B cell (primary cell): ENCODE measurements around the gene CUL1. TPM values are rescaled to one million over a fixed set of nuclear protein-coding genes. Genes with fewer than 3 reads are reported as not detected.

Source experiments
- ATAC-seq: fragments of 200-7000 bp; cut with Tn5 transposase; one replicate; pipeline ENCODE4 v1.10.0; 2021; ENCODE audit warnings: low read depth, mild to moderate bottlenecking, moderate number of reproducible peaks, moderate library complexity
- CTCF ChIA-PET: fragments of 350-600 bp; sonication (Branson Sonifier 250); formaldehyde crosslinking; loops from one replicate; lab custom pipeline; 2021; ENCODE audit warnings: antibody characterized with exemption, inconsistent platforms; lab: Charles Lee
- POLR2A ChIA-PET: fragments of 350-600 bp; sonication (Branson Sonifier 250); formaldehyde crosslinking; loops from one replicate; lab custom pipeline; 2021; ENCODE audit warnings: antibody characterized with exemption; lab: Charles Lee
- DNase-seq: peaks from one replicate; pipeline ENCODE4 v3.0.0; 2013
- H2AFZ ChIP-seq: 2 replicates; pipeline ENCODE4 v1.6.1; 2012; ENCODE audit warnings: mild to moderate bottlenecking, low read depth, low read length; ENCODE audit not compliant: insufficient read depth, poor library complexity, severe bottlenecking
- H3K27ac ChIP-seq, 2 donors: 1 replicate in 1 of 2; 2 replicates in 1 of 2; pipeline ENCODE4 v1.5.1; 2012 to 2013; ENCODE audit warnings: low read length in 2 of 2, mild to moderate bottlenecking in 2 of 2, moderate library complexity in 1 of 2
- H3K27me3 ChIP-seq, 4 experiments: fragments of 200-600 bp in 1 of 4; sonication (generic) in 1 of 4; replicated peaks in 1 of 4; 1 replicate in 2 of 4; 2 replicates in 2 of 4; pipeline versions ENCODE4 v1.6.1 to v1.7.0; 2013 to 2016; ENCODE audit warnings: low read length in 3 of 4, mild to moderate bottlenecking in 2 of 4, mixed read lengths in 1 of 4, moderate library complexity in 1 of 4; ENCODE audit not compliant: insufficient read depth in 4 of 4, control insufficient read depth in 3 of 4; ENCODE audit errors: control extremely low read depth in 1 of 4
- H3K36me3 ChIP-seq, 2 experiments: replicated peaks in 1 of 2; 1 replicate in 1 of 2; 2 replicates in 1 of 2; pipeline versions ENCODE4 v1.6.1 to v1.7.1; 2013; ENCODE audit warnings: low read length in 1 of 2; ENCODE audit not compliant: insufficient read depth in 2 of 2, control insufficient read depth in 1 of 2; ENCODE audit errors: control extremely low read depth in 1 of 2, extremely low read depth in 1 of 2
- H3K4me1 ChIP-seq, 2 donors: fragments of 200-600 bp in 1 of 2; sonication (generic) in 1 of 2; 1 replicate in 1 of 2; 2 replicates in 1 of 2; pipeline versions ENCODE4 v1.5.1 to v1.6.1; 2013 to 2017; ENCODE audit warnings: low read length in 2 of 2; ENCODE audit not compliant: control insufficient read depth in 2 of 2, insufficient read depth in 2 of 2
- H3K4me2 ChIP-seq: replicated peaks from 2 replicates; pipeline ENCODE3; 2012; ENCODE audit warnings: mild to moderate bottlenecking, low read depth, low read length; ENCODE audit not compliant: poor library complexity, severe bottlenecking
- H3K4me3 ChIP-seq, 5 experiments: fragments of 200-600 bp in 1 of 5; sonication (generic) in 1 of 5; 1 replicate in 3 of 5; 2 replicates in 2 of 5; pipeline versions ENCODE4 v1.5.1 to v1.7.0; 2011 to 2016; ENCODE audit warnings: low read length in 4 of 5, mild to moderate bottlenecking in 4 of 5, low read depth in 2 of 5, control low read depth in 1 of 5, moderate library complexity in 1 of 5; ENCODE audit not compliant: insufficient read depth in 1 of 5; ENCODE audit errors: control extremely low read depth in 1 of 5, extremely low read depth in 1 of 5
- H3K79me2 ChIP-seq: fragments of 200-600 bp; sonication (generic); one replicate; pipeline ENCODE4 v1.6.0; 2016; ENCODE audit warnings: low read length; ENCODE audit not compliant: control insufficient read depth, insufficient read depth
- H3K9ac ChIP-seq: fragments of 200-600 bp; sonication (generic); 2 replicates; pipeline ENCODE4 v1.6.1; 2017; ENCODE audit warnings: mild to moderate bottlenecking, low read length, moderate library complexity
- H3K9me3 ChIP-seq, 3 donors: one replicate each; pipeline versions ENCODE4 v1.6.1 to v1.7.1; 2013; ENCODE audit warnings: low read length in 2 of 3; ENCODE audit not compliant: control insufficient read depth in 2 of 3, insufficient read depth in 1 of 3; ENCODE audit errors: control extremely low read depth in 1 of 3
- H4K20me1 ChIP-seq: 2 replicates; pipeline ENCODE4 v1.6.0; 2012; ENCODE audit warnings: mild to moderate bottlenecking, low read length; ENCODE audit not compliant: insufficient read depth, control insufficient read depth, poor library complexity, severe bottlenecking
- H3K27ac Mint-ChIP-seq: one replicate; pipeline ENCODE4 v1.8.0; 2021; ENCODE audit warnings: mixed read lengths
- H3K27me3 Mint-ChIP-seq: one replicate; pipeline ENCODE4 v1.8.0; 2021; ENCODE audit warnings: mixed read lengths
- H3K4me1 Mint-ChIP-seq: one replicate; pipeline ENCODE4 v1.8.0; 2021; ENCODE audit warnings: mixed read lengths
- H3K4me3 Mint-ChIP-seq: one replicate; pipeline ENCODE4 v1.8.0; 2021; ENCODE audit warnings: mixed read lengths
- H3K9me3 Mint-ChIP-seq: one replicate; pipeline ENCODE4 v1.8.0; 2022; ENCODE audit warnings: mixed read lengths; ENCODE audit not compliant: insufficient read depth
- EZH2 ChIP-seq: IDR thresholded peaks from 2 replicates; pipeline ENCODE4 v1.6.1; 2012; ENCODE audit warnings: borderline replicate concordance, low read depth, mild to moderate bottlenecking, moderate library complexity, low read length; ENCODE audit not compliant: insufficient read depth, poor library complexity, severe bottlenecking
- WGBS: methylation state at CpG from one replicate; pipeline ENCODE4 v1.1.5; 2013; ENCODE audit warnings: missing lambda C conversion rate; ENCODE audit not compliant: insufficient coverage; 5-methylcytosine and 5-hydroxymethylcytosine counted together
- intact Hi-C: fragments of 100-400 bp; cut with micrococcal nuclease; formaldehyde crosslinking; loops from one replicate; pipeline ENCODE4 v1.10.0; 2022
- polyA plus RNA-seq: library from polyadenylated mRNA; depleted of rRNA; stranded (reverse); fragments of >200 nt; gene quantifications from 2 replicates; pipeline ENCODE4 v1.2.3, GENCODE V29; 2012
- total RNA-seq, 2 donors: library from RNA; stranded (reverse); fragments of 120-200 nt in 1 of 2; gene quantifications; 1 replicate in 1 of 2; 2 replicates in 1 of 2; pipeline versions ENCODE4 v1.2.3 to v1.2.4, GENCODE V29; 2013 to 2022
- TF ChIP-seq, protein P1 (sequence below): fragments of 200-600 bp; IDR thresholded peaks from one replicate; pipeline ENCODE4 v1.8.0; 2022; ENCODE audit warnings: antibody characterized with exemption, mild to moderate bottlenecking

The CUL1 gene
- total and polyA plus RNA-seq, 2 donors (not counting 1 experiment from before 2014, with no cell fraction given), result 26.9 to 51.1 TPM

DNA sequence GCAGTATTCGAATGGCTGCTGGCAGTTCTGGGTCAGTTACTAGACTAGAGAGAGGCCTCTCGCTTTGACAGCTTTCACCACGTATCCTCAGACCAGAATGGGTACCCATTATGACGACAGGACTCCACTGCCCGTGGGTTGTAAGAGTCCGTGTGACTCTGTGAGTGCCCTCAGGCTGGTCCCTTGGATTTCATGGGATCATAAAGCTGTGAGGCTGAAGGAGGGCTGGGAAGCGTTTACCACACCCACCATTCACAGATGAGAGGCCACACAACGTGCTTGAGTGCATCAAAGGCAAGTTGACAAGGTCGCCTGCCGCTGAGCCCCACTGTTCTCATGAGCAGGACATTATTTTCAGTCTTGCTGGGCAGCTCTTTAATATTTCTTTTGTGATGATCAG lies 98.1 kb downstream of the CUL1 start:
- H3K4me1 Mint-ChIP-seq, result no peaks in the 10 kb centered on the region
- no peaks in the 10 kb centered on the region for H3K9me3 Mint-ChIP-seq
- no peak overlapping the region for H3K27ac Mint-ChIP-seq
- H4K20me1 ChIP-seq, result no peaks in the 10 kb centered on the region
- H2AFZ ChIP-seq, result no peak overlapping the region
- H3K4me3 ChIP-seq, result no peak overlapping the region
- no peaks in the 10 kb centered on the region for H3K79me2 ChIP-seq
- no peak overlapping the region for H3K4me2 ChIP-seq
- H3K36me3 ChIP-seq, result peaks cover 9 to 83% of the 10 kb centered on the region in 2 experiments
- intact Hi-C loops, result loop anchor here (10.0 kb wide), 1 partner anchor 52 kb away; no protein-coding TSS in a partner anchor
- DNase-seq, result no peak
- H3K4me1 ChIP-seq, result no peaks in the 10 kb centered on the region
- no peak for TF ChIP-seq EZH2
- TF ChIP-seq, protein P1, sequence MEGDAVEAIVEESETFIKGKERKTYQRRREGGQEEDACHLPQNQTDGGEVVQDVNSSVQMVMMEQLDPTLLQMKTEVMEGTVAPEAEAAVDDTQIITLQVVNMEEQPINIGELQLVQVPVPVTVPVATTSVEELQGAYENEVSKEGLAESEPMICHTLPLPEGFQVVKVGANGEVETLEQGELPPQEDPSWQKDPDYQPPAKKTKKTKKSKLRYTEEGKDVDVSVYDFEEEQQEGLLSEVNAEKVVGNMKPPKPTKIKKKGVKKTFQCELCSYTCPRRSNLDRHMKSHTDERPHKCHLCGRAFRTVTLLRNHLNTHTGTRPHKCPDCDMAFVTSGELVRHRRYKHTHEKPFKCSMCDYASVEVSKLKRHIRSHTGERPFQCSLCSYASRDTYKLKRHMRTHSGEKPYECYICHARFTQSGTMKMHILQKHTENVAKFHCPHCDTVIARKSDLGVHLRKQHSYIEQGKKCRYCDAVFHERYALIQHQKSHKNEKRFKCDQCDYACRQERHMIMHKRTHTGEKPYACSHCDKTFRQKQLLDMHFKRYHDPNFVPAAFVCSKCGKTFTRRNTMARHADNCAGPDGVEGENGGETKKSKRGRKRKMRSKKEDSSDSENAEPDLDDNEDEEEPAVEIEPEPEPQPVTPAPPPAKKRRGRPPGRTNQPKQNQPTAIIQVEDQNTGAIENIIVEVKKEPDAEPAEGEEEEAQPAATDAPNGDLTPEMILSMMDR, result no peak
- no peaks in the 10 kb centered on the region for H3K27me3 Mint-ChIP-seq
- 97% methylated on average over 8 of the region's 10 CpGs for WGBS
- no peaks in the 10 kb centered on the region for H3K27me3 ChIP-seq
- no peaks in the 10 kb centered on the region for H3K9me3 ChIP-seq
- no peak for ATAC-seq
- ChIA-PET CTCF (interaction anchor here (0.7 kb wide), 1 partner anchor 292 kb away, joined by 4 read pairs; no protein-coding TSS in a partner anchor), POLR2A (no interaction called here)
- no peak overlapping the region for H3K9ac ChIP-seq
- no peak overlapping the region for H3K4me3 Mint-ChIP-seq
- H3K27ac ChIP-seq, result no peak overlapping the region

DNA sequence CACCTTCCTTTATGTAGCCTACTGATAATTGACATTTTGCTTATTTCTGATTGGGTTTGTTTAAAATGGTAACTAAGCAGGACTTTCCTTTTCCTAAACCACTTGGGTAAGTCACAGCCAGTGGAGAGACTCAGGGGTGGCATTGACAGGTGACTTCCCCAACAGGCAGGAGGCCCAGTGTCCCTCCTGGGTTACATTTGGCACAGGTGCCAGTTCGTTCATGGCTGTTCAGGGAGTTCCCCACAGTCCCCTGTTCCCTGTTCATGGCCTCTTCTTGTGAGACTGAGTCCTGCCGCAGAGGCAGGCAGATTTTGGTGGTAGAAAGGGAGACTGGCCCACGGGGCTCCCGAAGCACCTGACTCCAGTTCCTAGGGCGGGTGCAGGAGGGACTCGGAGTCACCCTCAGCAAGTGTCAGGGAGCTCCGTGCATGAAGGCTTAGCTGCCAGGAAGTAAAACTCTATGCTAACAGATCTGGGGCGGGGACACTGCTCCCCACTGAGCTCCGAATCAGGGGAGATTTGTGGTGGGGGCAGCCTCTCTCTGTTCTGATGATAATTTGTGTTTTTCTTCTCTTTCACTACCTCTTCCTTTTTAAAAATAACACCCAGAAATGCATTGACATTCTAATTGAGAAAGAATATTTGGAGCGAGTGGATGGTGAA lies 101.3 kb downstream of the CUL1 start:
- Mint-ChIP-seq H3K4me1 (no peaks in the 10 kb centered on the region), H3K27me3 (no peaks in the 10 kb centered on the region), H3K4me3 (no peak overlapping the region), H3K27ac (no peak overlapping the region), H3K9me3 (no peaks in the 10 kb centered on the region)
- ATAC-seq, result no peak
- Histone ChIP-seq H3K4me1 (no peaks in the 10 kb centered on the region), H2AFZ (no peak overlapping the region), H3K4me2 (no peak overlapping the region), H3K27ac (no peak overlapping the region), H3K36me3 (peaks cover 13 to 63% of the 10 kb centered on the region in 2 experiments), H4K20me1 (no peaks in the 10 kb centered on the region), H3K27me3 (no peaks in the 10 kb centered on the region), H3K79me2 (no peaks in the 10 kb centered on the region), H3K4me3 (no peak overlapping the region), H3K9me3 (no peaks in the 10 kb centered on the region), H3K9ac (no peak overlapping the region)
- intact Hi-C loops, result loop anchor here (10.0 kb wide), 1 partner anchor 55 kb away; no protein-coding TSS in a partner anchor
- TF ChIP-seq, protein P1, result no peak
- no peak for TF ChIP-seq EZH2
- DNase-seq, result no peak
- CTCF ChIA-PET, result no interaction called here
- POLR2A ChIA-PET, result no interaction called here
- 94% methylated on average over 7 of the region's 10 CpGs for WGBS
